Hematopoietic multipotent progenitor cell treated with erythropoietin and hydrocortisone succinate and interleukin-3 and kit ligand, for 6 days (in vitro differentiated cells): ENCODE results near the gene RABGAP1L.
A peak's percentile ranks its signal among the peaks of the same experiment; 100 is the strongest.

Source experiments
- DNase-seq: peaks from one replicate; pipeline ENCODE4 v3.0.0-alpha.2; 2015

RABGAP1L gene

GRCh38 chr1:174900317-174900716, 741.0 kb downstream of the RABGAP1L start:
- no peak for DNase-seq

DNA sequence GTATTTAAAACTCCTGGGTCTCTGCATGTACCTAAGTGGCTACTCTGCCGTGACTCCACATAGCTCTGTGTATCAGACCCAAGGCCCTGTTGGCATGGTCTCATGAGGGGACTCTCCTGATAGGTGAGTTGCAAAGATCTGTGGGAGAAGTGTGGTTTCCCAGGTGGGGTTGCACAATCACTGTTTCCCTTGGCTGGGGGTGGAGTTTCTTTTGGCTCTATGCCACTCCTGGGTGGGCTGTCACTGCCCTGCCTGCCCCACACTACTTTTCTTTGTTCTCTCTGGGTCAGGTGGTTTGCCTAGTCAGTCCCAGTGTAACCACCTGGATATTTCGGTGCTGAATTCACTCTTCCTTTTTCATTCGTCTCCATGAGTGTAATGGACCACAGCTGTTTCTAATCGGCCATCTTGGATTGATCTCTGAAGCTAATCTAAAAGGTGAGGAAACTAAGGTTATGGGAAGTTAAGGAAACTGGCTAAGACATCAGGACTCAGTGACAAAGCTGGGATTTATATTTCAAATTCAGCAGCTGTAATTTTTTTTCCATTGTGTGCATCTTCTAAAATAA, 743.3 kb downstream of the RABGAP1L start:
- DNase-seq = no peak

GRCh38 chr1:174911606-174912005, 752.3 kb downstream of the RABGAP1L start:
- DNase-seq = no peak

DNA sequence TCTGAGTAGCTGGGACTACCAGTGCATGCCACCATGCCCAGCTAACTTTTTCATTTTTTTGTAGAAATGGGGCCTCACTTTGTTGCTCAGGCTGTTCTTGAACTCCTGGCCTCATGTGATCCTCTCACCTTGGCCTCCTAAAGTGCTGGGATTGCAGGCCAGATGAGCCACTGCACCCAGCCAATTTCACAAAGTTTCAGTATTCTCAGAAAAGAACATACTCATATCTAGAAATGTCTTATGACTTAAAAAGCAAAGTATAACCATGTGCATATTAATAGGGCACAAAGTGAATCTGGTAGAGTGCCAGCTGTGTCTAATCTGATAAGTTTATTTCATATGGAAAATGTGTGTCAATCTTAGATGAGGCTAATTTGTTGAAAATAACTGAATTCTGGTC, 752.9 kb downstream of the RABGAP1L start:
- DNase-seq = peak; percentile 73

DNA sequence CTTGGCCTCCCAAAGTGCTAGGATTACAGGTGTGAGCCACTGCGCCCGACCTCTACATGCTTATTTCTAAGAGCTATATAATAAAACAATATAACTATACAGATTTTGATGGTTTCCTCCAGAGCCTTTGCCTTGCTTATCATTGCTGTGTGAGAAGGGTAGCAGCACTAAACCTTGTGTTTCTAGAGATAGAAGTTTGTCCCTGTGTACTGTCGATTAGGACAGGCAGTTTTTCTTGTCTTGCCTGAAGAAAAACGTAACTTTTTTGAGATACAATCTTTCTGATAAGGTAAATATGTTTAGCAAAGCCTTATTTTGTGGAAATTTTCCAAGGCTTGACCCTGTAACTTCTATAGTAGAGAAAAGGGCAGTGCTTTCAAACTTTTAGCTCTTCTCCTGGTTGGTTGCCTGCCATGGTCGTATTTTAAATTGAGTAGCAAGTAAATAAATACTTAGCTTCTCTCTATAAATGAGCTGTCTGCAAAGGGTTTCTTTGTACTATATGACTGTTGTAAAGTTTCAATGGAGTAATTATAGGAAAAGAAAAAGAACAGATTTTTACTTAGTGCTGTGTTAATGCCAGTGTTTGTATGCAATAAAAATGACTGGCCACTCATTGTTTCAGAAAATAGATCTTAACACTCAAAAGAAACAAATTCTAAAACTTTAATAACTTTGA, 754.0 kb downstream of the RABGAP1L start:
- DNase-seq = peak; percentile 43

GRCh38 chr1:174914991-174915390, 755.7 kb downstream of the RABGAP1L start:
- DNase-seq = no peak

GRCh38 chr1:174916846-174917245, 757.5 kb downstream of the RABGAP1L start:
- DNase-seq = no peak

- no peak for DNase-seq
These were observed 760.8 kb downstream of the RABGAP1L start for GRCh38 chr1:174920093-174920492.

DNA sequence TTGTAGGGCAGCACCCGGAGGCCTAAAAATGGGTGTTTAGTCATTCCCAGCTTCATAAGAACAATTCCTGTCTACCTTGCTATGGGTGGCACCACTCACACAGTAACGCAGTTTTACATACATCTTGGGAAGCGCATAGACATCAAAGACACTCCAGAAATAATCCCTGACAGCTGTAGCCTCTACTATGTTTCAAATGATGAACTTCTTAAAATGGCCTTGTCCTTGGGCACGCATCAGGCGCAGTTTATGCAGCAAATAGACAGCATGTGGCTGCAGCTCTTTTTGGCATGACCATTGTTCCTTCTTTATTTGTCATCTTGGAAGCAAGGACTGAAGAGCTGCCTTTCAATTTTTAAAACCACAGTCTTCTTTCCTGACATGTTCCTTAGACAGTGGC, 762.8 kb downstream of the RABGAP1L start:
- DNase-seq = no peak

DNA sequence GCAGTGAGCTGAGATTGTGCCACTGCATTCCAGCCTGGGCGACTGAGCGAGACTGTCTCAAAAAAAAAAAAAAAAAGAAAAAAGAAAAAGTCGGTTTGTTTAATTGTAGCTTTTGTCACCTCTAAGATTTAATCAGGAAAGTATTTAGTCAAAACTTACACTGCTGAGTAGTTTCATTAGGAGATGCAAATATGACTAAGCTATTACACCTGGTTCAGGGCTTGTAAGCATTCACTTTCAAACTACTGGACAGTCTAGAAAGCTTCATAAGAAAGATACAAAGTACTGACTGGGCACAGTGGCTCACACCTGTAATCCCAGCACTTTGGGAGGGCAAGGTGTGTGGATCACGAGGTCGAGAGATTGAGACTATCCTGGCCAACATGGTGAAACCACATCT, 764.5 kb downstream of the RABGAP1L start:
- no peak for DNase-seq

GRCh38 chr1:174928541-174928940, 769.2 kb downstream of the RABGAP1L start:
- DNase-seq = no peak

DNA sequence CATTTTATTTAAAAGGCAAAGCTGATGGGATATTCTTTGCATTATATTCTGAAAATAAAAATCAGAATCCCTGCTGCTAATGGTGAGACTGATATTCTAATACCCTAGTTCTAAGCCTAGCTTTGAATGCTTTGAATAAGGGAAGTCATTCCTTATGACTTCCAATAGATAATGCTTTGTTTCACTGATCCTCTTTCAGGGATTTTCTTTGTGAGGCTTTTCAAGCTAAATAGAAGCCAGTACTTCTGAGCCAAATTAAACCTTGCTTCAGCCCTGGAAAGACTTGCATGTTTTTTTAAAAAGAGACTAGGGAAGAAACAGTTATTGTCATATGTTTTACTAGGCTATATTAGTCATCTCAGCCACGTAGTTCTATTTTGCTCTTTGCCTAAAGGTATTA, 771.9 kb downstream of the RABGAP1L start:
- no peak for DNase-seq

DNA sequence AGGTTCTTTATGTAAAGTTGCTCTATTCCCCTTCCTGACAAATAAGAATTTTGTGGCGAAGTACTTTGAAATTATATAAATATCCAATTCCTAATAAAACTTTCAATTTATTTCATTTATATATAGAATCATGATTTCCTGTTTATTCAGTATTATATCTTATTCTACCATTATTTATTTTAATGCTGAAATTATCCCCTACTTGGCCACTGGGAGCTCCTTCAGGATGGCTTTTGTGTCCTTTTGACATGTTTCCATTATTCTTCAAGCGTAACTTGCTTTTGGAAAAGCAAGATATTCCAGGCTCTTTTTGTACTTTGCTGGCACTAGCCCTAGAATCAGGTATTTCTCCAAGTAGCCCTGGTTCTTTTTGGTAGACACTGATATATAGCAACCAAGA, 773.3 kb downstream of the RABGAP1L start:
- DNase-seq = no peak

- DNase-seq = no peak
These were observed 776.8 kb downstream of the RABGAP1L start for GRCh38 chr1:174935961-174936727.

DNA sequence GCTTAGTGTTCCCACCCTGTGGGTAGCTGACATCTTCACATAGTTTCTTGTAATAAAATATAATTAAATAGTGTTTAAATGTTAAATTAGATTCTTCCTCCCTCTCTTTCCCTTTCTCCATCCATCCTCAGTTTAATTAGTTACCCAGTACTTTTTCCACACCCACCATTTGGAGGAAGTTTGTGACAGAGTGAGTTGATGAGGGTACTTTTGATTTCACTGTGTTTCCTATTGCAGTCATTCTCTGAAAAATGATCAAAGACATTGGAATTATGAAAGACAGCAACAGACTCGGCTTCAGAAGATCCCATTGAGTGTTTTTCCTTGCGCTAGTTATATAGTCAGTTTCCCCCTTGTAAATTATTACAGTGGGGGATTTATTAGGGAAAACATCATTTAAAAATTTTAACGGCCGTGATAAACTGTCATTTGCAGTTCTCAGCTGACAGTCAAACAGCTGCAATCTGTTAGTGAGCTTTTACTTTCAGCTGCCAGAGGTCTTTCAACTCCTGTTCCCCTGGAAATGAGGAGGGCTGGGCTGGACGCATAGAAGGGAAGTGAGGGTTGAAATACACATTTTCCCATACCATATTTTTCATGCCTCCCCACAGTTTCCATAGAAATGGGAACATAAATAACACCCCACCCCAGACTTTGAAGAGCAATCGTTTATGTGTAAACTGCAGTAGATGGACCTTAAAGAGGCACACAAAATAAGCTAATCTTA, 779.1 kb downstream of the RABGAP1L start:
- DNase-seq = no peak

DNA sequence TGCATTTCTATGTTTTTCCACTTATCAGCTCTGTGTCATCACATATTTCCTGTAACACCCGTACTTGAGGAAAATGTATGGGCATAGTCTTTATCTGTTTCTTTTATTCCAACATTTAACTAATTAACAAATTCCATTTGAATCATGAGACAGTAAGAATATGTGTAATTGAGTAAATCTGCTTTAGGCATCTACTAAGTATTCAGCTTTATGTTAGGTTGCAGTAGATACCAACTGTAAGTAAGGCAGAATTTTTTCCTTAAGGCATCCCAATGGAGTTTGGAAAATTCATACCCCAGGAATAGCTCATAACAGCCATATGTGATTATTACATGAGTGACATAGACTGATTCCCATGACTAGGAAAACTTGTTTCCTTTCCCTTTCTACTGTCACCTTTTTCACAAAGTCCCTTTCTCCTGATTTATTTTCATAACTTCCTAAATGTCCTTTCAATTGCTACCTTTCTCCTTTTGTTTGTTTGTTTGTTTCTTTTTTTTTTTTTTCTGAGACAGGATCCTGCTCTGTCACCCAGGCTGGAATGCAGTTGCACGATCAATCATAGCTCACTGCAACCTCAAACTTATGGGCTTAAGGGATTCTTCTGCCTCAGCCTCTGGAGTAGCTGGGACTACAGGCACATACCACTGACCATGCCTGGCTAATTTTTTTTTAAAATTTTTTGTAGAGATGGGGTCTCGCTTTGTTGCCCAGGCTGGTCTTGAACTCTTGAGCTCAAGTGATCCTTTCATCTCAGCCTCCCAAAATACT, 780.6 kb downstream of the RABGAP1L start:
- no peak for DNase-seq

DNA sequence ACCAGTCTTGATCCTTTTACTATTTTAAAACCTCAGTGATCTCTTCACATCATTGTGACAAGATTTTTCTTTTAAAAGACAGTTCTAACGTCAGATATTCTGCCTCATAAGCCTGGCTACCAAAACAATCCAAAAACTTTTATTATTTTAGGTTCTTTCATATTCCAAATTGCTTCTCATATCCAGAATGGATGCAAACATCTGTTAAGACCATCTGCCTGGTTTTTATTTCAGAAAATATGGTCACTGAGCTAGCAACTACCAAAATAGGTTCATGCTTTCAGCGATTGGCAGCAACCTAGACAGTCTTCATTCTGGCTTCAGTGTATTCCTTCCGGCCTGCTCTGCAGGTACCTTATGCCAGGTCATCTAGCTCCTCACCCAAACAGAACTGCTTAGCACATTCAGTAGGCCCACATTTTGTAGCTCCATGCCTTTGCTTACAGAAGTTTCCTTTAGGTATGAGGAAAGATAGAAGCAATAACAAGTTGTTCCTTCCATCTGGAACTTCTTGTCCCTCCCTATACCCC, 781.4 kb downstream of the RABGAP1L start:
- no peak for DNase-seq

GRCh38 chr1:174942547-174943255, 783.4 kb downstream of the RABGAP1L start:
- peak; percentile 66 for DNase-seq

- DNase-seq = peak; percentile 83
These were observed 786.7 kb downstream of the RABGAP1L start for GRCh38 chr1:174946031-174946430.

DNA sequence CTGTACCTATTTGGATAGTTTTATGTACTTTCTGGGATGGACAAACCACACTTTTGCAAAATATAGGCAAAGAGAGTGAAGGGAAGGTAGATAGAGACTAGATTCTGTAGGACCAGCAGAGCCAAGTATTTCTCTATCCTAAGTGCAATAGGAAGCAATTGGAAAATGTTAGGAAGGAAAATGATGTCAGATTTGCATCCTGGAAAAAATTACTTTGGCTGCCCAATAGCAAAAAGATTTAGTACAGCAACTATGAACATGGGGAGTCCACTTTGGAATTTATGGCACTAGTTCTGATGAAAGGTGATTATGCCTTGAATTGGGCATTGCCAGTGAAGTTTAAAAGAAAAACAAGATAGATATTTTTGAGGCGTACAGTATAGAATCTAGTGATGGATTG, 789.7 kb downstream of the RABGAP1L start:
- no peak for DNase-seq

DNA sequence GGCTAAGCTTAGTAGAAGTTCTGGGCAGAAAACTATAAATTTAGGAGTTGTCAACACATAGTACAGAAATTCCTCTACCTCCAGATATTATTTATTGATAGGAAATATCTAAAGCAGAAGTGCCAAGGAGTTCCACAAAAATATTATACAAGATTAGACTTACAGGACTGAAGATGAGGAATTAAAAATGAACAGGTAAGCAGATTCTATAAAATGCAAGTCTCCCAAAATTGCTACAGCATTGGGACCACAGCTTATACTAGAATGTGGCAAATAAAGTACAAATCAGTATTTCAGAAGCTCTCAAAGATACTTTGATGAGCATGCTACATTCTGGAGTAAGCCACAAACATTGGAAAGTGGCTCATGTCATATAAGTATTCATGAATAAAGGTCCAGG, 790.3 kb downstream of the RABGAP1L start:
- DNase-seq = no peak
